Activated naive CD8-positive, alpha-beta T cell treated with anti-CD3 and anti-CD28 coated beads, Interleukin-2, amount 10 ng/mL, durations not matched to agents 7 days and 5 days (primary cell): Measurements from ENCODE around the gene CDCA7L. TPM values are rescaled to one million over a fixed set of nuclear protein-coding genes. Genes with fewer than 3 reads are reported as not detected.

Experiments used
- ATAC-seq: fragments of 150-1000 bp; cut with Tn5 transposase; one replicate; pipeline ENCODE4 v1.10.0; 2021; ENCODE audit warnings: low read depth, moderate library complexity
- POLR2A ChIA-PET: fragments of 350-600 bp; sonication (Branson Sonifier 250); formaldehyde crosslinking; loops from one replicate; lab custom pipeline; 2021; ENCODE audit warnings: antibody characterized with exemption; lab: Charles Lee
- DNase-seq: peaks from one replicate; pipeline ENCODE4 v3.0.0; 2021
- H3K27ac Mint-ChIP-seq: one replicate; pipeline ENCODE4 v1.8.0; 2022; ENCODE audit warnings: mild to moderate bottlenecking, mixed read lengths
- H3K27me3 Mint-ChIP-seq: one replicate; pipeline ENCODE4 v1.8.0; 2022; ENCODE audit warnings: mild to moderate bottlenecking, moderate library complexity, mixed read lengths
- H3K36me3 Mint-ChIP-seq: one replicate; pipeline ENCODE4 v1.8.0; 2021; ENCODE audit warnings: mild to moderate bottlenecking, mixed read lengths
- H3K4me1 Mint-ChIP-seq: one replicate; pipeline ENCODE4 v1.8.0; 2021; ENCODE audit warnings: mixed read lengths
- H3K4me3 Mint-ChIP-seq: one replicate; pipeline ENCODE4 v1.8.0; 2022; ENCODE audit warnings: mild to moderate bottlenecking, moderate library complexity, mixed read lengths
- H3K9me3 Mint-ChIP-seq: one replicate; pipeline ENCODE4 v1.8.0; 2021; ENCODE audit warnings: mixed read lengths
- total RNA-seq, 2 experiments: library from RNA; stranded (reverse); gene quantifications; one replicate each; pipeline ENCODE4 v1.2.3, GENCODE V29; 2021

The CDCA7L gene
- total RNA-seq, 2 experiments from 2014 or later: 51.9 to 60.7 TPM

DNA sequence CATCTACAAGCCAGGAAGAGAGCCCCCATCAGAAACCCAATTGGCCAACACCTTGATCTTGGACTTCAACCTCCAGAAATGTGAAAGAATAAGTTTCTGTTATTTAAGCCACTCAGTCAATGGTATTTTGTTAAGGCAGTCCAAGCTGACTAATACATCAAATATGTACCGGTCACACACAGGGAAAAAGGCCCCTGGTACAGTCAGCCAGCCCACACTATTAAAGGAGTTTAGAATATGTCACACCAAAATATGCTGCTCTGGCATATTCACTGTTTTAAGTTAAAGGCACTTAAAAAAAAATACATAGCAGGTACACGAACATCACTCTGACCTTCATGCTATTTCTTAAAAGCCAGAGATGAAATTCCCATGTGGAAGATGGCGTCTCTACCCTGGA lies 15.2 kb upstream of the CDCA7L start:
- H3K4me1 Mint-ChIP-seq: no peaks in the 10 kb centered on the region
- H3K36me3 Mint-ChIP-seq: no peaks in the 10 kb centered on the region
- POLR2A ChIA-PET: no interaction called here
- H3K27ac Mint-ChIP-seq: no peak overlapping the region
- H3K27me3 Mint-ChIP-seq: peaks cover 10% of the 10 kb centered on the region
- peaks cover 1% of the 10 kb centered on the region for H3K9me3 Mint-ChIP-seq
- no peak for ATAC-seq
- no peak for DNase-seq
- H3K4me3 Mint-ChIP-seq: no peak overlapping the region

DNA sequence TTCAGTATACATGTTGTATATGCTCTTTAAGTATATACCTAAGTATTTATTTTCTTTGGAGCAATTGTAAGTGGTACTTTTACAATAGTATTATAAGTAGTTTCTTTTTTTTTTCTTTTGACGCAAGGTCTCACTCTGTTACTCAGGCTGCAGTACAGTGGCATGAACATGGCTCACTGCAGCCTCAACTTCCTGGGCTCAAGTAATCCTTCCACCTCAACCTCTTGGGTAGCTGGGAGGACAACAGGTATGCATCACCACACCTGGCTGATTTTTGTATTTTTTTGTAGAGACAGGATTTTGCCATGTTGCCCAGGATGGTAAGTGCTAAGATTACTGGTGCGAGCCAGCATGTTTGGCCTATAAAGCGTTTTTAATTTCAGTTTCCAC lies 13.7 kb upstream of the CDCA7L start:
- POLR2A ChIA-PET: no interaction called here
- no peak overlapping the region for H3K4me3 Mint-ChIP-seq
- no peak overlapping the region for H3K27ac Mint-ChIP-seq
- H3K9me3 Mint-ChIP-seq: peaks cover 1% of the 10 kb centered on the region
- peaks cover 17% of the 10 kb centered on the region for H3K27me3 Mint-ChIP-seq
- ATAC-seq (no peak), DNase-seq (no peak)
- H3K36me3 Mint-ChIP-seq: no peaks in the 10 kb centered on the region
- H3K4me1 Mint-ChIP-seq: peaks cover 1% of the 10 kb centered on the region

DNA sequence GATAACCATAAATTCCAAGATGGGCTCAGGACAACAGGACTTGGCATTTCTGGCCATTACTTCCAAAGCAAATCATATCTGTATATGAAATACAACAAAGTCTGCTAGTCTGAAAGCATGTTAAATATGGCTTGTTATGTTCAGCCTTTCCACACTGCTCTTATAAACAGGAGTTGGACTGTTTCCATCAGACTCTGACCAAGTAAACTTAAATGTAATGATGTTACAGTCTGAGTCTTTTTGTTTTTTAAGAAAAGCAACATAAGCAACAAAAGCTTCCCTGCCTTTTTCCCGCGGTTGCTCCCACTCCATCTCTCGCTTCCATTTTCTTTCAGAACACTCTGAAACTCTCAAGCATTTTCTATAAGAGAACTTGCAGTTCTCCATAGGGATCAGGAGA lies 8.1 kb upstream of the CDCA7L start:
- H3K4me1 Mint-ChIP-seq: peaks cover 4% of the 10 kb centered on the region
- H3K36me3 Mint-ChIP-seq: no peaks in the 10 kb centered on the region

DNA sequence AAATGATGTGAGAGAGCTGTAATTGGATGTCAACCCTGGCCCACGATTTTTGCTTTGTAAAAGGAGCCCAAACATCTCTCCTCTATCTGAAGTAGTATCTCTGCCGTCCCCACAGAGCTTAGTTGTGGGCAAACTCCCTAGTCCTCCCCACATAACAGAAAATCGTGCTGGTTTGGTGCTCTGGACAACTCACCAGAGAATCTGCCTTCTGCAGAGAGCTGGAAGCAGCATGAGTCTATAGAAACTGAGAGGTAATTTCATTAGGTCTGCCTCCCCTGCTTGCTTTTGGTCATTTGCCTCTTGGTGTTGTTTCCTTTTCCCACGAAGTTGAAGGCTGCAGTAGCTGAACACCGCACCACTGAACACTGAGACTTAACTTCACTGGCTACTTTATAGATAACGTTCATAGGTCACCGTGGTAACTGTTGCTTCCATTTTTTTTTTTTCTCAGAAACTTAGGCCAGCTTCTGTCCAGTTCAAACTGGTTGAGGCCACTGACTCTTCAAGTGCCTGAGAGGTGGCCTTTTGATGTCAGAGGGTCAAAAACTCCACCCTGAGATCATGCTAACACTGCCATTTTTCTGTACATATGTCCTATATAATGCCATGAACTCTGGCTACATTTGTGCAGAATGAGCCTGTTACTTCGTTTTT lies 3.3 kb upstream of the CDCA7L start:
- POLR2A ChIA-PET: no interaction called here
- Mint-ChIP-seq H3K36me3 (no peaks in the 10 kb centered on the region), H3K4me1 (peaks cover 30% of the 10 kb centered on the region), H3K4me3 (no peak overlapping the region), H3K27ac (no peak overlapping the region), H3K27me3 (peaks cover 9% of the 10 kb centered on the region), H3K9me3 (no peaks in the 10 kb centered on the region)
- DNase-seq (no peak), ATAC-seq (no peak)

More for the DNA sequence above, 8.1 kb upstream of the CDCA7L start:
- Mint-ChIP-seq H3K27ac (no peak overlapping the region), H3K4me3 (no peak overlapping the region), H3K9me3 (peaks cover 1% of the 10 kb centered on the region), H3K27me3 (peaks cover 13% of the 10 kb centered on the region)
- DNase-seq (no peak), ATAC-seq (no peak)
- POLR2A ChIA-PET: no interaction called here

DNA sequence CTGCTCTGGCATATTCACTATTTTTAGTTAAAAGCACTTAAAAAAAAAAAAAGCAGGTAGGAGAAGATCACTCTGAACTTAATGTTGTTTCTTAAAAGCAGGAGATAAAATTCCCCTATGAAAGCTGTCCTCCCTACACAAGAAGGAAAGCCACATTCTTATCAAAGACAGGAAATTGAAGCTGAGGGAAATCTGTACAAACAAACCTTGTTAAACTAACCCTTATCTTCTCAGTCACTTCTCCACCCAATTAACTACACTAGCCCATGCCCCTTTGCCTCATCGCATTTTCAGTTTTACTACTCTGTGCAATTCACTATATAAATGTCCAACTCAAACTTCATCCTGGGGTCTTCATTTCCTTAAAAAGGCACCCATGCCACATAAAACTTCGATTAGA lies 2.7 kb upstream of the CDCA7L start:
- Mint-ChIP-seq H3K4me1 (peaks cover 35% of the 10 kb centered on the region), H3K9me3 (no peaks in the 10 kb centered on the region), H3K36me3 (peaks cover 2% of the 10 kb centered on the region), H3K27ac (no peak overlapping the region), H3K4me3 (no peak overlapping the region), H3K27me3 (peaks cover 9% of the 10 kb centered on the region)
- ATAC-seq: no peak
- no peak for DNase-seq
- POLR2A ChIA-PET: no interaction called here

DNA sequence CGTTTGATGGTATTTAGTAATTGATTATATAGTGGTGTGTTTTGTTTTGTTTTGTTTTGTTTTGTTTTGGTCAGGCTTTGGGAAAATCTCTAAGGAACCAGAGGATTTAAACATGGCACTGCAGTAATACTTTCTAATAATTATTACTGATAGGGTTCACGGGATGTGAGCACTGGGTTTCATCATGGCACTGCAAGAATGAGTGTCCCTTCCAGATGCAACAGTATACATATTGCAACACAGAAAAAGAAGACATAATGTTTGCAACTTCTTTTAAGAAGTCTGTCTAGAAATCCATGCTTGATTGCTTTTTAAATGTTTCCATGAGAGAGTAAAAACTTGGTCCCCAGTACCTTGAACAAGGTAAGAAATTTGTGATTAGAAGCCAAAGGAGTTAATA lies 2.2 kb upstream of the CDCA7L start:
- DNase-seq: no peak
- H3K27ac Mint-ChIP-seq: no peak overlapping the region
- H3K4me3 Mint-ChIP-seq: no peak overlapping the region
- peaks cover 5% of the 10 kb centered on the region for H3K36me3 Mint-ChIP-seq
- peaks cover 39% of the 10 kb centered on the region for H3K4me1 Mint-ChIP-seq
- H3K27me3 Mint-ChIP-seq: peaks cover 9% of the 10 kb centered on the region
- ATAC-seq: no peak
- H3K9me3 Mint-ChIP-seq: no peaks in the 10 kb centered on the region
- POLR2A ChIA-PET: interaction anchor here (0.7 kb wide), 1 partner anchor 105 kb away, joined by 3 read pairs; no protein-coding TSS in a partner anchor

DNA sequence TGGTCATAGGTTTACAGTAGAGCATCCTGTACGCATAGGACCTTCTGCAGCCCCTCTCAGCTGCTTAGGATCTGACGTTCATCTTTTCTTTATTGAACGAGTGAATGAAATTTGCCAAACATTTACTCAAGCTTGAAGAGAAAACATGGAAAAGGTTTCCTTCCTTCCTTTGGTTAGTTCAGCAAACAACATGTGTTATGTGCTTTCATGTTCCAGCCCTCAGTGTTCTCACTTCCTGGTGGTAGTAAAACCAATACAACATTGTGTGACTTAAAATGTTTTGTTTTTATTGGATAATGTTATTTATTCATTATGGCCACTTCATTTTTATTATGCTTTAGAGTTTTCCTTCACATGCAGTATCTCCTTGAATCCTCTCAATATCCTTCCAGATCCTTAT lies 1.4 kb upstream of the CDCA7L start:
- Mint-ChIP-seq H3K4me3 (no peak overlapping the region), H3K27ac (no peak overlapping the region), H3K36me3 (peaks cover 11% of the 10 kb centered on the region), H3K9me3 (no peaks in the 10 kb centered on the region), H3K27me3 (peaks cover 9% of the 10 kb centered on the region), H3K4me1 (peaks cover 48% of the 10 kb centered on the region)
- ATAC-seq (no peak), DNase-seq (no peak)
- POLR2A ChIA-PET: interaction anchor here (2.8 kb wide), 1 partner anchor 49 kb away, joined by 17 read pairs; no protein-coding TSS in a partner anchor

DNA sequence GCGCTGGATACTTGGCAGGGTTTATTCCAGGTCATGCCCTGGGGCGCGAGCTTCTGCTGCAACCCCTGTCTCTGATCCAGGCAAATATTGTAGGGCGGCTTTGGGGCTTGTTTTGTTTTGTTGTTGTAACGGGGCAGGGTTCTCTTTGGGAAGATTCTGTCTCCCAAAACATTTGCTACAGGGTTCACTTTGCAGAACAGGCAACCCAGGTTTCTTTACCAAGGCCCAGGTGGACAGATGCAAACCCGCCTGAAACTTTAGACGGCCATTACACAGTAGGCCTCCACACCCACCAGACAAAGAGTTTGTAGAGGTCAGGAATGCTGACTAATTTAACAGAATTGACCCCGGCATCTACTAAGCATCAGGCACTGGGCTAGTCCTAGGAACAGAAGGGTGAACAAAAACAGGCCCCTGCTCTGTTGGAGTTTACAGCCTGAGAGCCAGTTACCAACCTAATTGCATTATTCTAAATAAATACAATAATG lies 567 bp upstream of the CDCA7L start:
- H3K27me3 Mint-ChIP-seq: peaks cover 9% of the 10 kb centered on the region

DNA sequence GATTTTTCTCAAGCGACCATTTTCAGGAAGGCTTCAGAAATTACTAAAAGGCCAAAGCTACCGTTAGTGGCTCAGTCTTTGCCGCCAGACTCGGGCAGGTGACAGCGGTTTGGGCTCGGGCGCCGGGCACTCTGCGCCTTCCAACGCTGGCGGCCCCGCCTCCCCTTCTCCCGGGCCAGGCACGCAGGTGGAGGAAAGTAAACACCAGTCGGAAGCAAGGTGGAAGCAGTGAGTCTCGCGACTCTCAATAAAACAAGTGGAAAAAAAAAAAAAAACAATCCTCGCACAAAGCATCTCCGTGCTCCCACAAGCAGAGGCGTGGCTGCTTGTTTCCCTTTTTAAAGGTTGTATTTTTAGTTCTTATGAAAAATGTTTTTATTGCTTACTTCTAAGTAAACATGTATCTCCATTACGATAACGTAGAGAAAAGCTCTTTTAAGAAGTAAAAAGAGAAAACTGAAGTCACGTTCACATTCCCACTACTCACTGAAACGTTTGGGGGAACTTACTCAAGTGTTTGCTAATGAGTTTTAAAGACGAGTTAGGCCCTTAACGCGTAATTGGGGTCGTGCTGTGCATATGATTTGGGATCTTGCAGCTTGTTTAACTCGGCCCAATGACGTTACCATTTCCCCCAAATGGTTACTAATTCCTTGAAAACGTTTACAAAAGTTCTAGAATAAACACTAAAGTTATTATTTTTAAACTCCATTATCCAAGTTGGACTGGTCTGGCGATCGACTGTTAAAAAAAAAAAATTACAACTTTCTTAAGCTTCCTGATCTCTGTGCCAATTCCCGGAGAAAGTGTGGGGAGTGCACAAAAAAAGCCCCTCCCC lies 864 bp downstream of the CDCA7L start:
- Mint-ChIP-seq H3K36me3 (peaks cover 15% of the 10 kb centered on the region), H3K9me3 (no peaks in the 10 kb centered on the region), H3K27me3 (peaks cover 9% of the 10 kb centered on the region), H3K4me1 (peaks cover 63% of the 10 kb centered on the region), H3K4me3 (peak overlapping the region; percentile 95), H3K27ac (peak overlapping the region; percentile 94)
- ATAC-seq: no peak
- peak; percentile 62 for DNase-seq
- POLR2A ChIA-PET: interaction anchor here (0.6 to 2.8 kb wide), 11 partner anchors 9 to 589 kb away, joined by 3 to 17 read pairs (median 4); partner anchors contain the start of gene SP4

More for the DNA sequence above, 567 bp upstream of the CDCA7L start:
- POLR2A ChIA-PET: interaction anchor here (1.3 to 2.8 kb wide), 4 partner anchors 20 to 591 kb away, joined by 4 to 17 read pairs (median 8); no protein-coding TSS in a partner anchor
- DNase-seq (no peak), ATAC-seq (no peak)
- H3K4me1 Mint-ChIP-seq: peaks cover 53% of the 10 kb centered on the region
- H3K9me3 Mint-ChIP-seq: no peaks in the 10 kb centered on the region
- peaks cover 12% of the 10 kb centered on the region for H3K36me3 Mint-ChIP-seq
- H3K4me3 Mint-ChIP-seq: peak overlapping the region; percentile 95
- peak overlapping the region; percentile 94 for H3K27ac Mint-ChIP-seq

DNA sequence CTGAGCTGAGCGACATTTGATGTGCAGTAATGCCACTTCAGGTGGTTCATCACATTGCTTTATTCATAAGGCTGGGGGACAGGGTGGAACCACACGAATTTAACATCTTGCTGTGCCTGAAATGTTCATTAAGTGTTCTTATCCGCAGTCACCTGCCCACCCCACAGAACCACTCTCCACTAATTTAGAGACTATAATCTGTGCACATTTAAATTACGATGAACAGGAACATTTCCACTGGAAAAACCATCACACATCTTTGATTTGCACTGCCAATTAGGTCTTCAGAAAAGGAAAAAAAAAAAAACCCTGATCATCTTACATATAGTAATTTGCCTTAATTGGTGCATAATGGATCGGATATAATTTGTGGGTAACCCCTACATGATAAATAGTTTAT lies 2.3 kb downstream of the CDCA7L start:
- Mint-ChIP-seq H3K9me3 (no peaks in the 10 kb centered on the region), H3K4me1 (peaks cover 68% of the 10 kb centered on the region), H3K4me3 (peak overlapping the region; percentile 33), H3K36me3 (peaks cover 24% of the 10 kb centered on the region), H3K27me3 (peaks cover under 1% of the 10 kb centered on the region), H3K27ac (no peak overlapping the region)
- POLR2A ChIA-PET: no interaction called here
- ATAC-seq: no peak
- no peak for DNase-seq

DNA sequence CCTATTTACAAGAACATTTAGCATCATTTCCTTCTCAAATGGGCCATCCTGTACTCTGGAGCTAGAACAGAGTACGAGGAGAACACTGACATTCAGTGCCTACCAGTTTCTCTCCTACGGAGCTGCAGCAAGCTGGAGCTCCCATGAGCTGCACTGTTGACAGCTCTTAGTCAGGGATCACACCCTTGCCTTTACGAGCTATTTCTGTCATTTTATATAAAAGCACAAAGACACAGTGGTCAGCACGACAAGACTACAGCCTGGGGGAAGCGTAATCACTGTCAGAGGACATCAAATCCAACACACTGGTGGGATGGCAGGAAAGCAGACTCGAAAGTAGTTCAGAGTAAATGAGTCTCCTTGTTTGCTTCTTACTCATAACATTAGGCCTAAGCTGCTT lies 2.7 kb downstream of the CDCA7L start:
- Mint-ChIP-seq H3K9me3 (no peaks in the 10 kb centered on the region), H3K36me3 (peaks cover 28% of the 10 kb centered on the region), H3K4me1 (peaks cover 67% of the 10 kb centered on the region), H3K27ac (no peak overlapping the region), H3K4me3 (peak overlapping the region; percentile 33), H3K27me3 (no peaks in the 10 kb centered on the region)
- DNase-seq: no peak
- no peak for ATAC-seq
- POLR2A ChIA-PET: interaction anchor here (0.6 kb wide), 1 partner anchor 508 kb away, joined by 3 read pairs; no protein-coding TSS in a partner anchor

DNA sequence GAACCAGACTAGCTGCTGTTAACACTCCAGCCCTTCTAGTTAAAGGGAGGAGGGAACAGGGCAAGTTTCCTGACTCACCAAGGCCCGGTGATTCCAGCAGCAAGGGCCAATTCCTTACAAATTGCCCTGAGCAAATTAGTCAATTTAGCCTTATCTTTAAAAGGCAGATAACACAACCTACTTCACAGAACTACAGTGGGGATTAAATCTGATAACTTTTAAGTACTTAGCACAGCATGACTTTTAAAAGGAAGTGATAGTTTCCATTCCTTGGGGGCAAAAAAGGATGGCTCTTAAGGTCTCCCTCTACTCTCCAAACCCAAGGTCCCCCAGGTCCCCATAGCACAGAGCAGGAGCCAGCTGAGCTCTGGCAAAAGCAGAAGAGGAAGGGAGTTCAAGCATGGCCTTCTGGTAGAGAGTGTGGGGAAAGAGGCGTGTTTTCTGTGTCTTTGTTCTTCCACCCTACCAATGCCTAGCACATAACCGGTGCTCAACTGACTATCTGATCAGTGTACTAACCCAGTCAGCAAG lies 4.0 kb downstream of the CDCA7L start:
- no peak for ATAC-seq
- Mint-ChIP-seq H3K4me3 (peak overlapping the region; percentile 50), H3K9me3 (peaks cover 2% of the 10 kb centered on the region), H3K4me1 (peaks cover 55% of the 10 kb centered on the region), H3K27ac (peak overlapping the region; percentile 23), H3K27me3 (no peaks in the 10 kb centered on the region), H3K36me3 (peaks cover 37% of the 10 kb centered on the region)
- DNase-seq: no peak
- POLR2A ChIA-PET: no interaction called here

DNA sequence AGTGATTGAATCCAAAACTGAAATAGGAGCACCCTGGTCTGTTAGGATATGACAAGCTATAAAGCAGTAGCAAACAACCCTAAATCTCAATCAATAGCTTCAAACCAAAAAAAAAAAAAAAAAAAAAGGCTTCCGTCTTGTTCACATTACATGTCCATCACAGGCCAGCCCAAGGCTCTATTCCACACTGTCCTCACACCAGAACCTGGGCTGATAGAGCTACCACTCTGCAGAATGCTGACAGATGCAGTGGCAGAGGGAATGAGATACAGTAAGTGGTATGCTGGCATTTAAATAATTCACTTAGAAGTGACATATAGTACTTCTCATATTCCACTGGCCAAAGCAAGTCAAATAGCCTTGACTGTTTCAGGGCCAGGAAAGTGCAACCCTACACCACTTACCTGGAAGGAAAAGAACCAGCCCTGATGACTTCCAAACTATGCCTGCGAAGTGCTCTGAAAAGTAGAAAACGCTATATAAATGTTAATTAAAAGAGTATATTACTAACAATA lies 5.8 kb downstream of the CDCA7L start:
- H3K27me3 Mint-ChIP-seq: no peaks in the 10 kb centered on the region
- ATAC-seq (peak; percentile 55), DNase-seq (no peak)
- POLR2A ChIA-PET: no interaction called here
- peak overlapping the region; percentile 58 for H3K4me3 Mint-ChIP-seq
- peak overlapping the region; percentile 82 for H3K27ac Mint-ChIP-seq
- H3K4me1 Mint-ChIP-seq: peaks cover 54% of the 10 kb centered on the region
- H3K9me3 Mint-ChIP-seq: peaks cover 5% of the 10 kb centered on the region
- peaks cover 50% of the 10 kb centered on the region for H3K36me3 Mint-ChIP-seq
